SJCRH30 (cell line): ENCODE results near the gene SLC15A4. TPM values are rescaled to one million over a fixed set of nuclear protein-coding genes. Genes with fewer than 3 reads are reported as not detected.
A peak's percentile ranks its signal among the peaks of the same experiment; 100 is the strongest.

Experiments used
- DNase-seq, 2 experiments: peaks; one replicate each; pipeline ENCODE4 v3.0.0-alpha.2; 2015 to 2020
- H3K27ac ChIP-seq: fragments of 250-450 bp; sonication (Bioruptor Pico); 2 replicates; pipeline ENCODE4 v1.5.1; 2020; ENCODE audit warnings: mild to moderate bottlenecking, moderate library complexity
- H3K27me3 ChIP-seq: fragments of 250-450 bp; sonication (Bioruptor Pico); 2 replicates; pipeline ENCODE4 v1.5.1; 2020; ENCODE audit warnings: mild to moderate bottlenecking, moderate library complexity
- H3K36me3 ChIP-seq: fragments of 250-450 bp; sonication (Bioruptor Pico); 2 replicates; pipeline ENCODE4 v1.5.1; 2020; ENCODE audit warnings: mild to moderate bottlenecking, moderate library complexity
- H3K4me1 ChIP-seq: fragments of 250-450 bp; sonication (Bioruptor Pico); 2 replicates; pipeline ENCODE4 v1.5.1; 2020; ENCODE audit warnings: mild to moderate bottlenecking, moderate library complexity
- H3K4me3 ChIP-seq: fragments of 250-450 bp; sonication (Bioruptor Pico); 2 replicates; pipeline ENCODE4 v1.5.1; 2020; ENCODE audit warnings: mild to moderate bottlenecking, moderate library complexity
- H3K9me3 ChIP-seq: fragments of 250-450 bp; sonication (Bioruptor Pico); replicated peaks from 2 replicates; pipeline ENCODE4 v1.5.1; 2020; ENCODE audit warnings: mild to moderate bottlenecking, moderate library complexity
- total RNA-seq: library from RNA; depleted of rRNA; stranded (reverse); fragments of >200 nt; shearing (Covaris generic); gene quantifications from 2 replicates; pipeline ENCODE4 v1.2.3, GENCODE V29; 2014; rRNA removed

SLC15A4 gene
- 18.7 and 20.6 TPM in 2 replicates for total RNA-seq

GRCh38 chr12:128823916-128824839 is at the start of gene SLC15A4:
TSS of gene SLC15A4 (minus strand) at chr12:128823958. CDS start at chr12:128823943, 15 bp downstream.
- Histone ChIP-seq H3K36me3 (no peaks in the 10 kb centered on the region), H3K4me3 (peak within 1 kb of the TSS; percentile 75), H3K9me3 (no peaks in the 10 kb centered on the region; the same call in 1 of the 2 replicates), H3K27ac (peak within 1 kb of the TSS; percentile 80), H3K4me1 (no peaks in the 10 kb centered on the region), H3K27me3 (no peaks in the 10 kb centered on the region)
- DNase-seq = peak; percentile 93 to 94

- Histone ChIP-seq H3K4me3 (no peak overlapping the region), H3K4me1 (no peaks in the 10 kb centered on the region), H3K27ac (no peak overlapping the region), H3K9me3 (no peaks in the 10 kb centered on the region), H3K36me3 (no peaks in the 10 kb centered on the region), H3K27me3 (no peaks in the 10 kb centered on the region)
- no peak for DNase-seq
These were observed 48.5 kb upstream of the SLC15A4 start for GRCh38 chr12:128872303-128872702.

GRCh38 chr12:128871516-128871892 is 47.7 kb upstream of the SLC15A4 start:
- no peaks in the 10 kb centered on the region for H3K4me1 ChIP-seq
- no peak for DNase-seq
- no peak overlapping the region for H3K27ac ChIP-seq
- no peaks in the 10 kb centered on the region for H3K9me3 ChIP-seq
- no peak overlapping the region for H3K4me3 ChIP-seq
- H3K36me3 ChIP-seq = no peaks in the 10 kb centered on the region
- H3K27me3 ChIP-seq = no peaks in the 10 kb centered on the region

- no peak overlapping the region for H3K4me3 ChIP-seq
- no peaks in the 10 kb centered on the region for H3K9me3 ChIP-seq
- H3K27me3 ChIP-seq = no peaks in the 10 kb centered on the region
- DNase-seq = no peak
- H3K4me1 ChIP-seq = no peaks in the 10 kb centered on the region
- H3K27ac ChIP-seq = no peak overlapping the region
- no peaks in the 10 kb centered on the region for H3K36me3 ChIP-seq
These were observed 43.7 kb upstream of the SLC15A4 start for GRCh38 chr12:128867466-128867865.

GRCh38 chr12:128864516-128865186 is 40.9 kb upstream of the SLC15A4 start:
- H3K27me3 ChIP-seq = no peaks in the 10 kb centered on the region
- H3K4me3 ChIP-seq = no peak overlapping the region
- H3K4me1 ChIP-seq = no peaks in the 10 kb centered on the region
- H3K9me3 ChIP-seq = no peaks in the 10 kb centered on the region
- no peaks in the 10 kb centered on the region for H3K36me3 ChIP-seq
- H3K27ac ChIP-seq = no peak overlapping the region
- DNase-seq = no peak

DNA sequence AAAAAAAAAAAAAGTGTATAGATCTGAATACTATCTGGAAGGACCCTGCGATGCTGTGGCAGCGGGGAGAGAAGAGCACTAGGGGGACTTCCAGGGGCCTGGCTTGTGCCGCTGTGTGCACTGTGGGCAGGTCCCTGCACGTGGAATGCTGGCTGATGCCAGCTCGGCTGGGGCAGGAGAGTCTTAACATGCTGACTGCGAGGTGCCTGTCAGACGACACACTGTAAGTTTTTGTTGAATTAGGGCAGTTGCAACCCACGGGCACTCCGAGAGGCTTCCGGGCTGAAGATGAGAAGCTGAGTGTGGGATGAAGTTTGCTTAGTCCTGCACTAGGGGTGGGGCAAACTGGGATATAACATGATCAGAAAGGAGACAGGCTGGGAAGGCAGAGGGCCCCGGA is 40.2 kb upstream of the SLC15A4 start:
- Histone ChIP-seq H3K9me3 (no peaks in the 10 kb centered on the region), H3K4me1 (no peaks in the 10 kb centered on the region), H3K27ac (no peak overlapping the region), H3K4me3 (no peak overlapping the region), H3K27me3 (no peaks in the 10 kb centered on the region), H3K36me3 (no peaks in the 10 kb centered on the region)
- DNase-seq = no peak

DNA sequence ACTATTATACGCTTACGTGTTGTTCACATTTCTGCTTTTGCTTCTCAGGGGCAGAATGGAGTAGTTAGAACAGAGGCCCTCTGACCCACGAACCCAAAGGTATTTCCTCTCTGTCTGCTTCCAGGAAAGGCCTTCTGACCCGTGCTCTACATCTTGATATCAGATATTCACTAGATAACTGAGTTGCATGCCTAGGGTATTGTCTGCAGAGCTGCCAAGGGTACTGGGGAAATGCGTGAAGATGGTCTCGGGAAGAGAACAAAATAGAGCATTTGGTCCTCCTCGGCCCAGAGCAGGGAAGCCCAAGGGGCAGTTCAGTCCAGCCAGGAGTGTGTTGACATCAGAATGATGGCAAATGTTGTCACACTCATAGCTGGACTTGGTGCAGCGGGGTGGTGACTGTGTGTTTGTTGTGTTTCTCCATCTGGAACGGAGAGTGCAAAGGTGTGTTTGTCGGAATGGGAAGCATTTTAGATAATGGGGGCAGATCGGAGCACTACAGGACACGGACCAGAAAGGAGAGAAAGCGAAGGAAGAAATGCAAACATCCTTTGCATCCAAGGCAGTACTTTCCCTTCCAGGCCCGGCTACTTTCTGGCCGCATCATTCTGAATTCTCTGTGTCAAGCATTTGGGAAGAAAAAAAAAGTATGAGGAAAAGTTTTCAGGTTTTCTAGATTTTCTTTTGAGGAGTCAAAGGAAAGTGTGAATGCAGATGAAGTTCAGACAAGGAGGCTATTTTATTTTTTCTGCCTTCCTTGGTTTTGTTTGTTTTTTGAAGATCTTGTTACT is 37.7 kb upstream of the SLC15A4 start:
- Histone ChIP-seq H3K4me3 (no peak overlapping the region), H3K27ac (no peak overlapping the region), H3K4me1 (no peaks in the 10 kb centered on the region), H3K27me3 (no peaks in the 10 kb centered on the region), H3K9me3 (no peaks in the 10 kb centered on the region), H3K36me3 (no peaks in the 10 kb centered on the region)
- no peak for DNase-seq

- H3K4me1 ChIP-seq = no peaks in the 10 kb centered on the region
- H3K27me3 ChIP-seq = no peaks in the 10 kb centered on the region
- no peaks in the 10 kb centered on the region for H3K9me3 ChIP-seq
- no peak for DNase-seq
- H3K27ac ChIP-seq = no peak overlapping the region
- H3K4me3 ChIP-seq = no peak overlapping the region
- no peaks in the 10 kb centered on the region for H3K36me3 ChIP-seq
These were observed 35.6 kb upstream of the SLC15A4 start for GRCh38 chr12:128859311-128859710.

GRCh38 chr12:128857133-128857763 is 33.5 kb upstream of the SLC15A4 start:
- Histone ChIP-seq H3K27me3 (no peaks in the 10 kb centered on the region), H3K27ac (no peak overlapping the region), H3K9me3 (no peaks in the 10 kb centered on the region), H3K36me3 (no peaks in the 10 kb centered on the region), H3K4me3 (no peak overlapping the region), H3K4me1 (no peaks in the 10 kb centered on the region)
- no peak for DNase-seq

DNA sequence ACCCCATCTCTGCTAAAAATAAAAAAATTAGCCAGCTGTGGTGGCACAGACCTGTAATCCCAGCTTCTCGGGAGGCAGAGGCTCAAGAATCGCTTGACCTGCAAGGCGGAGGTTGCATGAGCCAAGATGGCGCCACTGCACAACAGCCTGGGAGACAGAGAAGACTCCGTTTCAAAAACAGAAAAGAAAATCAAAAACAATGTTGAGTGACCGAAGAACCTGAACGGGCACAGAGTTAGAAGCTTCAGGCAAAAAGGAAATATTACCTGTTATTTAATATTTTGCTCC is 33.0 kb upstream of the SLC15A4 start:
- Histone ChIP-seq H3K36me3 (no peaks in the 10 kb centered on the region), H3K4me1 (no peaks in the 10 kb centered on the region), H3K9me3 (no peaks in the 10 kb centered on the region), H3K4me3 (no peak overlapping the region), H3K27me3 (no peaks in the 10 kb centered on the region), H3K27ac (no peak overlapping the region)
- no peak for DNase-seq

- Histone ChIP-seq H3K4me1 (no peaks in the 10 kb centered on the region), H3K4me3 (no peak overlapping the region), H3K27ac (no peak overlapping the region), H3K36me3 (no peaks in the 10 kb centered on the region), H3K27me3 (no peaks in the 10 kb centered on the region), H3K9me3 (no peaks in the 10 kb centered on the region)
- no peak for DNase-seq
These were observed 32.5 kb upstream of the SLC15A4 start for GRCh38 chr12:128856035-128856790.

DNA sequence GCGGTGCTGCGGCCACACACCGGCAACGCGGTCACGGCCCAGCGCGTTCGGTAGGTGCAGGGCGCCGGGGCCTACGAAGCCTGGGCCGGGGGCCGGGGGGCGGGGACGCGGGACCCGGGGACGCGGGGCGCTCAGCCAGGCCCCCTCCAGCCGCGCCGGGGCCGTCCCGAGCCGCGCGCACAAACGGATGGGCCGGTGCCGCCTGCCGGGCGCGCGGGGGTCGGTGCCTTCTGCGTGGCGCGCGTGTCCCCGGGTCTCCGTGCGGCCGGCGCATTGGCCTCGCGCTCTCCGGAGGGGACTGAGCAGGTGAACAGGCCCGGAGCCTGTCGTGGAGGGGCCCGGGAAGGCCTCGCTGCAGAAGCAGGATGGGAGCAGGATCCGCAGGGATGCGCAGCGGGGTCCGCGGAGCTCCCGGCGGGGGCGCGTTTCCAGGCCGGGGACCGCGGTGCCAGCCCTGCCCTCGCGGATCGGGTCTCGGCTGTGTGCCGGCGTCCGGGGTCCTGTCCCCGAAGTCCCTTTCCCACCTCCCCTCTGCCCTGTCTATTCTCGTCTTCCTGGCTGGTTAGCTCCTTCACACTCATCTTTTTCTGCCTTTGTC is 29.9 kb upstream of the SLC15A4 start:
- no peaks in the 10 kb centered on the region for H3K9me3 ChIP-seq

DNA sequence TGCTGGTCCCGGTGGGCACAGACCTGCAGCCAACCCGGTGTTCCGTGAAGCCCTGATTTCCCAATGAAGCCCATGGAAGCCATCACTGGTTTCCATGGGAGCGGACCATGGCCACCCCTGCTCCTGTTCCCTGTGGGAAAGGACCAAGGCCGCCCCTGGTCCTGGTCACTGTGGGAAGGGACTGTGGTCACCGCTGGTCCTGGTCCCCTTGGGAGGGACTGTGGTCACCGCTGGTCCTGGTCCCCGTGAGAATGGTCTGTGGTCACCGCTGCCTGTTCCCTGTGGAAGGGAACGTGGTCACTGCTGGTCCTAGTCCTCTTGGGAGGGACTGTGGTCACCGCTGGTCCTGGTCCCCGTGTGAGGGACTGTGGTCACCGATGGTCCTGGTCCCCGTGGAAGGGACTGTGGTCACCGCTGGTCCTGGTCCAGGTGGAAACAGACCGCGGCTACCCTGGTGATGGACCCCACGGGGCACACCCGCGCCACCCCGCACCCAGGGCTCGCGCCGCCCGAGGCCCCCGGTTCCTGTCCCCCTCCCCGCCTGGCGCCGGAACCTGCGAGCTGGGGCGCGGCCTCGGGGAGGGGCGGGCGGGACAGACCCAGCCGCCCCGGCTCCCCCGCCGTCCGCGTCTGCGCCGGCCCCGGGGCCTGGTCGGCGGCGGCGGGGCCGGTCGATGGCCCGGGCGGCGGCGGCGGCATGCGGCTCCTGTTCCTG is 29.3 kb upstream of the SLC15A4 start, which contains the start of gene GLT1D1:
Gene GLT1D1 (plus strand): TSS at position 594 of the 715 bp plus-strand sequence. CDS start 104 bp downstream, at position 698.
- H3K27me3 ChIP-seq = no peaks in the 10 kb centered on the region
- H3K36me3 ChIP-seq = no peaks in the 10 kb centered on the region
- no peak for DNase-seq
- H3K4me3 ChIP-seq = no peak within 1 kb of the TSS
- no peaks in the 10 kb centered on the region for H3K4me1 ChIP-seq
- no peak within 1 kb of the TSS for H3K27ac ChIP-seq
- no peaks in the 10 kb centered on the region for H3K9me3 ChIP-seq

More for the DNA sequence above, 29.9 kb upstream of the SLC15A4 start:
- H3K4me3 ChIP-seq = no peak overlapping the region
- no peaks in the 10 kb centered on the region for H3K4me1 ChIP-seq
- no peak for DNase-seq
- H3K27me3 ChIP-seq = no peaks in the 10 kb centered on the region
- H3K27ac ChIP-seq = no peak overlapping the region
- no peaks in the 10 kb centered on the region for H3K36me3 ChIP-seq
